Skeletal muscle tissue (tissue), 4 donors: ENCODE data around the gene PDE6C. TPM values are rescaled to one million over a fixed set of nuclear protein-coding genes. Genes with fewer than 3 reads are reported as not detected.

ENCODE experiments used
- H3K27ac ChIP-seq: one replicate; pipeline ENCODE4 v1.7.0; 2013; ENCODE audit warnings: mild to moderate bottlenecking, low read depth, low read length, inconsistent platforms
- H3K27me3 ChIP-seq, 3 donors: one replicate each; pipeline ENCODE4 v1.7.0; 2013; ENCODE audit warnings: low read length in 3 of 3; ENCODE audit not compliant: control insufficient read depth in 3 of 3, insufficient read depth in 3 of 3
- H3K36me3 ChIP-seq, 3 donors: one replicate each; pipeline ENCODE4 v1.7.0; 2013; ENCODE audit warnings: low read length in 3 of 3; ENCODE audit not compliant: control insufficient read depth in 3 of 3, insufficient read depth in 3 of 3
- H3K4me1 ChIP-seq, 3 donors: one replicate each; pipeline ENCODE4 v1.7.0; 2013; ENCODE audit warnings: low read length in 3 of 3, mild to moderate bottlenecking in 3 of 3; ENCODE audit not compliant: control insufficient read depth in 3 of 3, insufficient read depth in 3 of 3
- H3K4me3 ChIP-seq, 3 donors: one replicate each; pipeline ENCODE4 v1.7.0; 2013; ENCODE audit warnings: low read length in 3 of 3
- H3K9ac ChIP-seq, 3 donors: one replicate each; pipeline ENCODE4 v1.7.0; 2013; ENCODE audit warnings: low read length in 3 of 3, mild to moderate bottlenecking in 3 of 3, moderate library complexity in 2 of 3, low read depth in 1 of 3
- H3K9me3 ChIP-seq, 3 donors: one replicate each; pipeline ENCODE4 v1.7.0; 2013; ENCODE audit warnings: low read length in 3 of 3; ENCODE audit not compliant: control insufficient read depth in 3 of 3
- total RNA-seq: library from RNA; depleted of rRNA; stranded (reverse); fragments of >200 nt; gene quantifications from one replicate; pipeline ENCODE4 v1.2.3, GENCODE V29; 2014
- donor health status: Osteomylitis.

PDE6C gene
- total RNA-seq, 1 donor from 2014 or later: not detected

DNA sequence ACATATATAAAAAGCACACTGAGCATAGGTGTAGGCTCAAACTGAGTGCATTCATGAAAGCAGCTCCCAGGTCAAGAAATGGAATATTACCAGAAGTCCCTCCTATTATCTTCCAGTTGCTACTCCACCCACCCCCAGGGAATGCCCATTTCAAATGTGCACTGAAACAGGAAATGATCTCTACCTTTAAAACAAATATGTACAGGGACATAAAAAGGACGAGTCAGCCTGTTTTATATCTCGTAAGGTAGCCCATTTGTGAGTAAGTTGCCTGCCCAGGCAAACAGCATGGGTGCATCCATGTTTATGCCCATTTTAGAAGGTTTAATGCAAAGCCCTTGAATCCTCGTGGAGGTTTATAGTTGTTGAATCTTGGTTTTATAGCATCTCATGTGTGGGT is 35.4 kb upstream of the PDE6C start:
- Histone ChIP-seq H3K4me1 (no peaks in the 10 kb centered on the region), H3K9ac (no peak overlapping the region), H3K9me3 (peaks cover 0 to 8% (median 2%) of the 10 kb centered on the region in 3 donors), H3K36me3 (no peaks in the 10 kb centered on the region), H3K27me3 (peaks cover 0 to 8% (median 7%) of the 10 kb centered on the region in 3 donors), H3K4me3 (no peak overlapping the region), H3K27ac (no peak overlapping the region)

GRCh38 chr10:93577565-93577964 is 34.8 kb upstream of the PDE6C start:
- no peaks in the 10 kb centered on the region for H3K36me3 ChIP-seq

GRCh38 chr10:93579089-93579488 is 33.2 kb upstream of the PDE6C start:
- peaks cover 0 to 8% (median 7%) of the 10 kb centered on the region in 3 donors for H3K27me3 ChIP-seq
- no peaks in the 10 kb centered on the region for H3K36me3 ChIP-seq
- no peak overlapping the region for H3K4me3 ChIP-seq
- no peak overlapping the region for H3K9ac ChIP-seq
- peaks cover 0 to 8% (median 2%) of the 10 kb centered on the region in 3 donors for H3K9me3 ChIP-seq
- H3K27ac ChIP-seq: no peak overlapping the region
- H3K4me1 ChIP-seq: no peaks in the 10 kb centered on the region

More at GRCh38 chr10:93577565-93577964, 34.8 kb upstream of the PDE6C start:
- Histone ChIP-seq H3K4me3 (no peak overlapping the region), H3K9ac (no peak overlapping the region), H3K27me3 (peaks cover 0 to 8% (median 7%) of the 10 kb centered on the region in 3 donors), H3K4me1 (no peaks in the 10 kb centered on the region), H3K27ac (no peak overlapping the region), H3K9me3 (peaks cover 0 to 8% (median 2%) of the 10 kb centered on the region in 3 donors)

DNA sequence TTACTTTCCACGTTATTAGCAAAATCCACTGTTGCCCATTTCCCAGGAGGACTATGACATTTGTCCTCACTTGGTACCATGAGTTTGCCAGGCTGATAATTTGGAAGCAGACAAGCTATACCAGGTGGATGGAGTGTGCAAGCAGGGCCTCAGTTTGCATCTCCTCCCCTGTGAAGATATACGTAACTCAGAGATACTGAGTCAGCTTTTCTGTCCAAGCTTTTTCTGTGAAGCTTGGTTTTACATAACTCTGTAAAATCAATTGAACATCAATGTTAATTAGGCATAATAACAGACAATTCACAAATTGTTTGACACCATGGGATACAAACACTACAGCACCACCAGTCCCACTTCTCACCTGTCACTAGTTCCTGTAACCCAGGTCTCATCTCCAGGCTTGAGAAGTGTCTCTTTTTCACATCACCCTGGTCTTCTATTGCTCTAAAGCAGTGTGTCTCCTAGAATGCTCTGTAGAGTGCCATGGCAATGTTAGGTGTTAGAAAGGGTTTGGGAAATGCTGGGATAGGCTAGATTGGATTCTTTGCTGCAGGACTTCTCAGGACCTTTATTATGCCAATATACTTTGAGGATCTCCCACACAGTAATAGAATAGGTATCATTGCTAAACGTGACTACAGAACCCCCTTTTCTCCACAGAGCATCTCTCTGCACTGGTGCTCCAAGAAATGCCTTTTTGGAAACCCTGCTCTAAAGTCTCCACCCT is 32.2 kb upstream of the PDE6C start:
- H3K36me3 ChIP-seq: no peaks in the 10 kb centered on the region
- H3K27me3 ChIP-seq: peaks cover 0 to 8% (median 7%) of the 10 kb centered on the region in 3 donors
- no peak overlapping the region for H3K27ac ChIP-seq
- H3K4me3 ChIP-seq: no peak overlapping the region
- no peaks in the 10 kb centered on the region for H3K4me1 ChIP-seq
- H3K9me3 ChIP-seq: peaks cover 0 to 8% (median 2%) of the 10 kb centered on the region in 3 donors
- H3K9ac ChIP-seq: no peak overlapping the region

GRCh38 chr10:93580828-93581227 is 31.5 kb upstream of the PDE6C start:
- no peak overlapping the region for H3K9ac ChIP-seq
- no peaks in the 10 kb centered on the region for H3K4me1 ChIP-seq
- H3K27me3 ChIP-seq: peaks cover 0 to 7% (median 6%) of the 10 kb centered on the region in 3 donors
- H3K36me3 ChIP-seq: no peaks in the 10 kb centered on the region
- no peak overlapping the region for H3K27ac ChIP-seq
- H3K4me3 ChIP-seq: no peak overlapping the region
- H3K9me3 ChIP-seq: peaks cover 0 to 8% (median 2%) of the 10 kb centered on the region in 3 donors

GRCh38 chr10:93584445-93584844 is 27.9 kb upstream of the PDE6C start:
- Histone ChIP-seq H3K9me3 (peaks cover 0 to 8% (median 2%) of the 10 kb centered on the region in 3 donors), H3K4me1 (no peaks in the 10 kb centered on the region), H3K27ac (no peak overlapping the region), H3K4me3 (no peak overlapping the region), H3K27me3 (peaks cover 0 to 7% (median 6%) of the 10 kb centered on the region in 3 donors), H3K36me3 (no peaks in the 10 kb centered on the region), H3K9ac (no peak overlapping the region)

- Histone ChIP-seq H3K4me3 (no peak overlapping the region), H3K27ac (no peak overlapping the region), H3K4me1 (peaks cover 0 to 4% (median 0%) of the 10 kb centered on the region in 3 donors), H3K27me3 (no peaks in the 10 kb centered on the region), H3K9ac (no peak overlapping the region), H3K36me3 (no peaks in the 10 kb centered on the region), H3K9me3 (no peaks in the 10 kb centered on the region)
These were observed 22.4 kb upstream of the PDE6C start for GRCh38 chr10:93589648-93590562.

GRCh38 chr10:93590638-93591037 is 21.7 kb upstream of the PDE6C start:
- peaks cover 0 to 2% (median 0%) of the 10 kb centered on the region in 3 donors for H3K27me3 ChIP-seq
- H3K4me3 ChIP-seq: no peak overlapping the region
- H3K36me3 ChIP-seq: no peaks in the 10 kb centered on the region
- no peak overlapping the region for H3K9ac ChIP-seq
- no peaks in the 10 kb centered on the region for H3K9me3 ChIP-seq
- H3K27ac ChIP-seq: no peak overlapping the region
- H3K4me1 ChIP-seq: peaks cover 0 to 4% (median 0%) of the 10 kb centered on the region in 3 donors

- no peak overlapping the region for H3K27ac ChIP-seq
- no peaks in the 10 kb centered on the region for H3K9me3 ChIP-seq
- no peaks in the 10 kb centered on the region for H3K36me3 ChIP-seq
These were observed 21.1 kb upstream of the PDE6C start for GRCh38 chr10:93591065-93591808.

More at GRCh38 chr10:93591065-93591808, 21.1 kb upstream of the PDE6C start:
- Histone ChIP-seq H3K9ac (no peak overlapping the region), H3K4me3 (no peak overlapping the region), H3K27me3 (peaks cover 0 to 3% (median 0%) of the 10 kb centered on the region in 3 donors), H3K4me1 (peaks cover 0 to 4% (median 0%) of the 10 kb centered on the region in 3 donors)
